Stimulated activated CD4-positive, alpha-beta T cell treated with anti-CD3 and anti-CD28 coated beads, TNF-alpha, amount 100 ng/mL, for 48 hours (primary cell): ENCODE results near the gene PRAMEF26.
"Not testable (repeated sequence)": the region's sequence is repeated elsewhere in the genome, so short reads cannot be mapped to it uniquely, and the experiment has no call there.

Experiments
- DNase-seq, 3 donors: peaks; one replicate each; pipeline ENCODE4 v3.0.0-alpha.2; 2020; ENCODE audit warnings: low read depth in 3 of 3

The PRAMEF26 gene

GRCh38 chr1:13155909-13156308, at the start of gene PRAMEF26:
Gene PRAMEF26, minus strand, starts transcription at chr1:13156009. Its CDS starts 2,914 bp downstream, at chr1:13153095.
- DNase-seq, result not testable (repeated sequence)

DNA sequence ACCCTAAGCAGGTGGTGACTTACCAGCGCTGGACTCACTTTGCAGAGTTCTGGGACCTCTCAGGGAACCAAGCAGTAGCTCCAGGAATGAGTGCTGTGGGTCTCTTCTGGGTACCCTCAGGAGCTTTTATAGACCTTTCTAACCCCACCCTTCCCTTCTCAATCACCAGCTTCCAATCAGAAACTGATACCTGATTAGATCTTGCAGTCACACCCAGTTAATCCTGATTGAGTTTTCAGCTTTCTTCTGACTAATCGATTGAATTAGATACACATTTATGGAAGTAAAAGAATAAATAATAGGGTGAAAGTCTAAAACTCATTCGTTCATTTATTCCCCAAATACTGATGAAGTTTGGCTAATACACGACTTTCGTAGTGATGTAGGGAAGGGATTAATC, 45.5 kb upstream of the PRAMEF26 start, which contains the start of gene PRAMEF13:
PRAMEF13 (minus strand) TSS at position 101 of the 400 bp plus-strand sequence. CDS start 1,820 bp downstream, outside the sequence.
- not testable (repeated sequence) for DNase-seq

- not testable (repeated sequence) for DNase-seq
Observed at GRCh38 chr1:13171548-13171947, 15.7 kb upstream of the PRAMEF26 start, which contains the start of gene PRAMEF9. Gene PRAMEF9, plus strand, starts transcription at chr1:13171848. Its CDS starts 3,433 bp downstream, at chr1:13175281.

GRCh38 chr1:13165531-13165930, 9.7 kb upstream of the PRAMEF26 start, which contains the start of gene HNRNPCL4:
Gene HNRNPCL4, minus strand, starts transcription at chr1:13165631. Its CDS starts 164 bp downstream, at chr1:13165467.
- not testable (repeated sequence) for DNase-seq

- DNase-seq, result not testable (repeated sequence)
Observed at GRCh38 chr1:13116754-13117153, 39.1 kb downstream of the PRAMEF26 start, which contains the start of gene HNRNPCL2. Gene HNRNPCL2, minus strand, starts transcription at chr1:13116854. Its CDS starts 454 bp downstream, at chr1:13116400.
